GM12892 (cell line): ENCODE data around the gene IMP4.

ENCODE experiments used
- POLR2A ChIP-seq: IDR thresholded peaks from 2 replicates; pipeline ENCODE4 v1.6.1; 2011; ENCODE audit warnings: low read depth, low read length, control low read depth
- POLR2AphosphoS5 ChIP-seq: IDR thresholded peaks from 2 replicates; pipeline ENCODE4 v1.6.1; 2011; ENCODE audit warnings: low read depth, low read length, control low read depth
- TAF1 ChIP-seq: IDR thresholded peaks from 2 replicates; pipeline ENCODE4 v1.6.1; 2011; ENCODE audit warnings: low read depth, mild to moderate bottlenecking, control low read depth, low read length, borderline replicate concordance

- TF ChIP-seq POLR2AphosphoS5 (no peak), TAF1 (no peak), POLR2A (no peak)
Observed at GRCh38 chr2:130368786-130369185, 26.1 kb downstream of the IMP4 start.
